ENCODE measurements around the gene SF3B1.

DNA sequence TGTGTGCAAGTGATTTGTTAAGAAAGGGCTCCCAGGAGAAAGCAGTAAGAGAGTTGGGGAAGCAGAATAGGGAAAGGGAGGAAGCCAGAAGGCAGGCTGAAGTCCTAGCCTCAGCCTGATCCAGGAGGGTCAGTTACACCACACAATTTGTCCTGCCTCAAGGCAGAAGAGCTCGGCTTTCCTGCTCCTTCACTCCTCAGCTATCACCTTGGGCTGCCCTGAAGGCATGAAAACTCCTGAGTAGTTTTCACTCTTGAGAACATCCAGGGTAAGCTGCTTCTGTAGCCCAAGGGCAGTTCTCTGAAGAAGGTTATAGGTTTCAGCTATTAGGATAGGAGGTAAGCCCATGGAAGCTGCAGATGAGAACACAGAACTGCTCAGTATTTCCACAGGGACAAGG lies 76.8 kb downstream of the SF3B1 start:
- TF ChIP-seq, protein P1, sequence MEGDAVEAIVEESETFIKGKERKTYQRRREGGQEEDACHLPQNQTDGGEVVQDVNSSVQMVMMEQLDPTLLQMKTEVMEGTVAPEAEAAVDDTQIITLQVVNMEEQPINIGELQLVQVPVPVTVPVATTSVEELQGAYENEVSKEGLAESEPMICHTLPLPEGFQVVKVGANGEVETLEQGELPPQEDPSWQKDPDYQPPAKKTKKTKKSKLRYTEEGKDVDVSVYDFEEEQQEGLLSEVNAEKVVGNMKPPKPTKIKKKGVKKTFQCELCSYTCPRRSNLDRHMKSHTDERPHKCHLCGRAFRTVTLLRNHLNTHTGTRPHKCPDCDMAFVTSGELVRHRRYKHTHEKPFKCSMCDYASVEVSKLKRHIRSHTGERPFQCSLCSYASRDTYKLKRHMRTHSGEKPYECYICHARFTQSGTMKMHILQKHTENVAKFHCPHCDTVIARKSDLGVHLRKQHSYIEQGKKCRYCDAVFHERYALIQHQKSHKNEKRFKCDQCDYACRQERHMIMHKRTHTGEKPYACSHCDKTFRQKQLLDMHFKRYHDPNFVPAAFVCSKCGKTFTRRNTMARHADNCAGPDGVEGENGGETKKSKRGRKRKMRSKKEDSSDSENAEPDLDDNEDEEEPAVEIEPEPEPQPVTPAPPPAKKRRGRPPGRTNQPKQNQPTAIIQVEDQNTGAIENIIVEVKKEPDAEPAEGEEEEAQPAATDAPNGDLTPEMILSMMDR (conservative IDR thresholded peaks at IDR 0.05; ENCODE audit: low read length), result no peak
- no peak for TF ChIP-seq EZH2phosphoT487 (IDR thresholded peaks at IDR 0.05; ENCODE audit: borderline replicate concordance)
